Activated T-cell treated with anti-CD3 and anti-CD28 coated beads for 48 hours (primary cell): ENCODE data around the gene RRAS.

Experiments
- DNase-seq: peaks from one replicate; pipeline ENCODE4 v3.0.0-alpha.2; 2020; ENCODE audit warnings: low read depth

Gene RRAS

GRCh38 chr19:49594993-49595818 lies 44.7 kb downstream of the RRAS start:
- no peak for DNase-seq

DNA sequence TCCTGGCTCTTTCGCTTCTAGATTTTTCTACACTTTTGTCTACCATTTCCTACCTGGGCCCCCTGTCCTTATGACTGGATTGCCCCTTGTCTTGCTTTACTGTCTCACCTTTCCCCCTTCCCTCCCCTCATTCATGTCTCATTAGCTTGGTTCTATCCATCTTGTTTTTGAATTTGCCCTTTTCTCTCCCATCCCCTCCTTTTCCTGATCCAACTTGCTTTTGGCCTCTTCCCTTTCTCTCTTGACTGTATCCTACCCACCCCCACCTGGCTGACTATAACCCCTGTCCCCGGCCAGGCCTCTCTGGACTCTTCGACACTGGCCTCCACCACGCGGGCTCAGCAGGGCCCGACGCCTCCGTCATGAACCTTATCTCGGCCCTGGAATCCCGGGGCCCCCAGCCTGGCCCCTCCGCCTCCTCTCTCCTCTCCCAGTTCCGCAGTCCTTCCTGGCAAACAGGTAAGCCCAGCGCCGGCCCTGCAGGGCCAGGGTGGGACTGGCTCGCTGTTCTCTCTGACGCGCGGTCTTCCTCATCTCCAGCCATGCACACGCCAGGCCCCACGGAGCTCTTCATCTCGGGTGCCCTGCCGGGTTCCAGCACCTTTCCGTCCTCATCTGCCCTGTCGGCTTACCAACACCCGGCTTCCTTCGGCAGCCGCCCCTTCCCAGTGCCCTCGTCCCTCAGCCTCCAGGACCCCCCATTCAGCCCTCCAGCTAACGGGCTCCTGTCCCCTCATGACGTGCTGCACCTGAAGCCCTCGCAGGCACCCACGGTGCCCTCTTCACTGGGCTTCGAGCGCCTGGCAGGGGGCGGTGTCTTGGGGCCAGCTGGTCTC lies 45.6 kb downstream of the RRAS start:
- DNase-seq = no peak

GRCh38 chr19:49593233-49594113 lies 46.5 kb downstream of the RRAS start:
- DNase-seq = peak; percentile 92

- peak; percentile 15 for DNase-seq
Measured at GRCh38 chr19:49592486-49593232, 47.3 kb downstream of the RRAS start.

DNA sequence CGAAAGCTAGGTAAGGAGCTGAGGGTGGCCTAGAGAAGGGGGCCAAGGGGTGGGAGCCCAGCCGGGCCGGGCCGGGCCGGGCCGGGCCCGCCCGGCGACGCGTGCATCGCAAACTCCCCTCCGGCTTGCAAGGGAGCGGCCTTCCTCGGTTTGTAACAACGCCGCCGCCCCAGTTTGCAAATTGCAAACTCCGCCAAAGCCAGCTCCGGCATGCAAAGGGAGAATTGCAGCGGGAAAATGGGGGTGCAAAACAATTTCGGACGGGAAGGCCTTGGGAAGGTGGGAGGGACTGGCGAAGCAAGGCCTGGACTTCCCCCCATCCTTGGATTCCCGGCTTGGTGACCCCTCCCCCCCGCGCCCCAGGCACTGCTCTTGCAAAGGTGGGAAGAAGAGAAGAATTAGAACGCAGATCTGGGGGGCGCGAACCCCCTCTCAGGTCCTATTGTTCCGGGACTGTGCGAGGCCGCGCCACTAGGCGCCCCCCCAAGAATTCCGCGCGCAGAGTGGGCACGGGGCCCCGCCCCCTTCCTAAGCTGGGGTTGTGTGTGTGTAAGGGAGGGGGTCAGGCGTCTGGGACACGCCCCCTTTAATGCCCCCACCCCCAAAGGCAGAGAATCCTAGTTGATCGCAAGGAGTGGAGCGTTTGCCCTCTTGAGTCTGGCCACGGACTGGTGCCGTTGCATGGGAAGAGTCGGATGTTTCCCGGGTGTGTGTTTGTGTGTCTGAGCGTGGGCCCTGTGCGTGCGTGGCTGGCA lies 48.0 kb downstream of the RRAS start:
- peak; percentile 36 for DNase-seq

- peak; percentile 64 for DNase-seq
Measured at GRCh38 chr19:49590971-49591730, 48.8 kb downstream of the RRAS start, which contains the start of gene PRR12. Gene PRR12, plus strand, starts transcription at chr19:49591182. Its CDS starts 473 bp downstream, at chr19:49591655.

DNA sequence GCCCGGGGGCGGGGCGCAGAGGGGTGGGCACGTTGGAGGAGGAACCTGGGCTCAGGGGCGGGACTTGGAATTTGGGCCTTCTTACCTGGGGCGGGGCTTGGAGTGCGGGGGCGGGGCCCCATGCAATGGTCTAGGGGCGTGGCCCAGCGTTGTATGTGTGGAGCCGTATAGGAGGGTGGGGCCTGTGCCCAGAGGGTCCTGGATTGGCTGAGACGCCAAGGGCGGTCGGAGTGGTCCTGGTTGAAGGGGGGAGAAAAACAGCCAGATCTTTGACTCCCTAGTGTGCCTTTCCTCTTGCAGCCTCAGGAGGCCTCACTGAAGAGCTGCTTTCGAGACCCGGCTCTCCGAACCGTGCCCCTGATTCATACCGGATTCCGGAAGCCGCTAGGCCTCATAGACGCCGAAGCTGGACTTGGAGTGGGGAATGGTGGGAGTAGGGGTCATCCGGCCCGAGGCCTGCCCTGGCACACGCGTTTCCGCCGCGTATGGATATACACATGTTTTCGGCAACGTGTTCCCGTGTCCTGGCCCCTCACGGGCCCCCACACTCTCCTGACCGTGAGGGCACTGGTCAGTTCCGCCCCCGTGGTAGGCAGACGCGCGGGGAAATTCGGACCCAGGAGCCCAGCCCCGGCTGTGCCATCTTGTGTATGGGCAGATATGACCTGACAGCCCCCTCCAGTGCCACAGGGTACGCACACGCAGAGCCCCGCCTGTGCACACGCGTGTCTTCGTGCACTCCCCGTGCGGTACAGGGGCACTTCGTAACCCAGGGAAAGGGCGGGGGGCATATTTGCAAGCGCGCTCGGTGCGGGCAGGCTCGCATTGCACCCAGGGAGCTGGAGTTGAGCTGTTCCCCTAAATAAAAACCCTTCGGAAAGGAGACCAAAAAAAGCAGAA lies 49.6 kb downstream of the RRAS start:
- peak; percentile 91 for DNase-seq

GRCh38 chr19:49589502-49589905 lies 50.4 kb downstream of the RRAS start:
- DNase-seq = no peak

DNA sequence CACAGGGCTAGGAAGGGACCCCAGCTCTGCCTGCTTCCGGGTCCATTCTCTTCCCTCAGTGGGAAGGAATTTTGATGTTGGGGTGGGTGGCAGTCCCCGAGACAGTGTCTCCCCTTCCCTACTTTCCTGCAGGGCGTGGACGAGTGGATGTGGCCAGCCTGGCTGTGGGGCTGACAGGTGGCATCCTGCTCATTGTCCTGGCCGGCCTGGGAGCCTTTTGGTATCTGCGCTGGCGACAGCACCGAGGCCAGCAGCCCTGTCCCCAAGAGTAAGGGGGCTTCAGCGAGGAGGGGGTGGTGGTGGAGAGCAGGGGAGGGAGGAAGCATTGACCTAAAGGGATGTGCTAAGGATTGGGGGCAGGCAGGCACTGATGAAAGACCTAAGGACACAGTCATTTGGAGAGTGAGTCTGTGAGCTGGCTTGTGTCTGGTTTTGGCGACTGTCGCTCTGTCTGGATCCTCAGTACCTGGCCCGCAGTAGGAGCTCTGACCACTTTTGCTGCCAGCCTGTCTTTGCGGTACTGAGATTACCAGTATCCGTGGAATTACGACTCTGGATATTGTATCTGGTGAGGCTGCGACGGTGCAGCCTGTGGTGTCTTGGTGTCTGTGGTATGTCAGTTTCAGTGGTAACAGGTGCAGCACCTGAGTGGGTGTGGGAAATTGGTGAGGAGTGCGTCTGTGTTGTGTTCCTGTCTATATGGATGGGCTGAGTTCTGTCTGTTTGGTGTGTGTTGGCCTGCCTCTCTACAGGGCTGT lies 51.4 kb downstream of the RRAS start:
- DNase-seq = peak; percentile 46

GRCh38 chr19:49587227-49587626 lies 52.7 kb downstream of the RRAS start:
- DNase-seq = no peak
